GM18511 (cell line): ENCODE measurements around the gene PIK3C2G.
"Not testable (repeated sequence)": the region's sequence is repeated elsewhere in the genome, so short reads cannot be mapped to it uniquely, and the experiment has no call there.

Experiments used
- ATAC-seq: cut with Tn5 transposase; IDR thresholded peaks from one replicate; pipeline ENCODE4 v1.9.1; 2021; ENCODE audit warnings: mild to moderate bottlenecking, moderate library complexity; ENCODE audit not compliant: unreplicated experiment

Gene PIK3C2G

DNA sequence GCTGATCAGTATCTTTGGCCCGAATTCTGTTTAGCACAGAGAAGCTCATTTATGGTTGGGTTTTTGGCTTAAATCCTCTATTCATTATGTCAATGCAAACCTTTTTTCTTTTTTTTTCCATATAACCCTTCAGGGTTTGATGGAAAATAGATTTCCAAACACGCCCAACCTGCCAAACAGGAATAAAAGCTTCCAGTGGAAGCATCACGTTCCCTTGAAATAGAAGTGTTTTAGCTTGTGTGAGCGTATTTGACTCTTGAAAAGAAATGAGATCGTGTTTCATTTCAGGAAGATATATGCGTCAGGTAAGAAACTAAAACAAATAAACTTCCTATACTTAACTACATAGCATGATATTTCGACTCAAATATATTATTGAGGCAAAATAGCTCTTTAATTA, at the start of gene PIK3C2G:
TSS of gene PIK3C2G (plus strand) at position 246 of the 400 bp plus-strand sequence. CDS start 20,564 bp downstream, outside the sequence.
- no peak for ATAC-seq

DNA sequence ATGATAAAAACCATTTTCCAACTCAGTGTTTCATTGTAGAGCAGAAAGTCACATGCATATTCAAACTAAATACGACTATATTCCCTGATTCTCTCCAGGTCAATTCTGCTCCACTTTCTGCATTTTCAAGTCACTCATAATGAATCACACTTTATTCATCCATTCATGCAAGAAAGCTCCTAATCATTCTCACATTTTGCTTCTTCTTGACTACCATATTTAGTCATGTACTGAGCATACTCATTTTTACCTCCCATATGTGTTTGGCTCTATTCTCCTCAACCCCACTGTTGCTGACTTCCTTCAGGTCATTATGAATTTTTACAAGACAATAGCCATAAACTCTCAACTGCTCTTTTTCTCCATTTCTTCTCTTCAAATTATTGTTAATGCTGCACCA, 43.4 kb upstream of the PIK3C2G start:
- no peak for ATAC-seq

- ATAC-seq, result no peak
Observed at GRCh38 chr12:18221726-18222125, 39.6 kb upstream of the PIK3C2G start.

DNA sequence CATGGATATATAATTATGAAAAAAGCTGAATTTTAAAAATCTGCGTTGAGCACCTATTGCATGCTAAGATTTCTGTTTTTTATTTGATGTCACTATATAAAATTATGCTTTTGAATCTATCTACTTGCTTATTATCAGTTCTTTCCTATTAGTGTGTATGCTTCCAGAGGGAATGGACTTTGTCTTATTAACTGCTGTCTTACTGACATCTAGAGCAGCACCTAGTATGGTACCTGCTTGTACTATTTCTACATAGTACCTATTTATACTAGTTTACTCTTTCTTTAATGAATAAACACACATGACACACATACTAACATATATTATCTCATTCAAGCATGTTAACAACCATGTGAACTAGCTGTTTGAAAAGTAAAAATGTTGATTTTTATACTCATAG, 38.6 kb upstream of the PIK3C2G start:
- no peak for ATAC-seq

DNA sequence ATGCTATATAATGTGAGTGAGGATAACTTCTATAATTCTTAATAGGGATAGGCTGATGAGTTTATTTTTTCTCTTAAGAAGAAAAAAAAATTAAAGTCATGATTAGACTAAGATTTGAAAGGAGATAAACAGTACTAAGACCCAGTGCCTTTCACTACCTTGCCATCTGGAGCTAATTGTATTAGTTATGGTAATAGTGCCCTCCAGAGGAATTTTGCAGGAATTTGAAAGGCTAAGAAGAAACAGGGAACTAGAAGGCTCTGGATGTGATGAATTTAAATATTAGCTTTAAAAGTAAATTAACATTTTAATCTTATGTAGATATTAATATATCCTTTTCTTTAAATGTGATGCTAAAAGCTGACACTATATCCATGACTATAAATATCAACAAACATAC, 36.6 kb upstream of the PIK3C2G start:
- no peak for ATAC-seq

DNA sequence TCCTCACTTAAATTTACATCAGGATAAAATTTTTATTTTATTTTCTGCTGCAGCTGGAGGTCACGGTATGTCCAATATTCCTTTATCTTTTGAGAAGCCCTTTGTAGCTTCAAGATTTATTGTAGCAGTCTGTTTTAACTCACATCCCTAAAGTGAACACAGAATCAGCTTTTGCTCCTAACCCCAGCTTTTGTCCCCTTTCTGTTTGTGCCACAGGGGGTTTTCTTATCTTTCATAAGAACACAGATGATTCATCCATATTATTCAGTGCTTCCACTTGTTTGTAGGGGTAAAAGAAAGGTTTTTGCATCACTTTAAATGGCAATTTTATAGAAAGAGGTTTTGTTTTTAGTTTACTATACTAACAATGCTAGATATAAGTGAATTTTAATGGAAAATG, 21.8 kb upstream of the PIK3C2G start:
- ATAC-seq, result no peak

DNA sequence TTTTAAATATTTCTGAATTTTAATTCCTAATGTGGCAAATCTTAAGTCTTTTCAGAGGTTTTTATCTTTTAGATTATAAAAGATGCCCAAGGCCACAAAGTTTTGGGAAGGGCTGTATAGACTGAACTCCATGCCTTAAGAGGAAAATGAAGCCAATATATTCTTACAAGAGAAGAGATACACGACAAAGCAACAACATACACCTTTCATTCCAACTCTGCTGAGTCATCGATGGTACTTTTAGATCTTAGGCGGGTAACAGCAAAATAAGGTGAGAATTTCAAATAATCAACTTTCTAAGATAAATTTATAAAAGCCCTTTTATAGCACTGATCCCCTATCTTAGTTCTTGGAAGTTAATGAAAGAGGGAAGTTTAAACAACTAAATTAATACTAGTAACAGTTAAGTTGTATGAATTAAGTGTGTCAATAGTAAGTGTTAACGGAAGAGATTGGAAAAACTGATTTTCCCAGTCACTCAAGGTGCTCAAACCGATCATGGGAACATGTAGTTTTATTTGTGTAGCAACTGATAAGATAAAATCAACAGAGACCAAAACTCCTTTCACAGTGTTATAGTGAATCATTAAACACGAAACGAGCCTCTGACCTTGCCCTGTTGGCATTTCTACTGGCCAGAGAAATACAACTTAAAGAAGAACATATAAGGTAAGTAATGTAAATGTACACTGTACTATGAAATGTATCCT, 18.8 kb upstream of the PIK3C2G start:
- no peak for ATAC-seq

- ATAC-seq, result no peak
Observed at GRCh38 chr12:18243238-18243637, 18.1 kb upstream of the PIK3C2G start.

- ATAC-seq, result no peak
Observed at GRCh38 chr12:18246066-18246465, 15.3 kb upstream of the PIK3C2G start.

GRCh38 chr12:18250313-18250916, 10.9 kb upstream of the PIK3C2G start:
- ATAC-seq, result no peak

GRCh38 chr12:18254081-18254480, 7.2 kb upstream of the PIK3C2G start:
- ATAC-seq, result no peak

- not testable (repeated sequence) for ATAC-seq
Observed at GRCh38 chr12:18255004-18255403, 6.3 kb upstream of the PIK3C2G start.

DNA sequence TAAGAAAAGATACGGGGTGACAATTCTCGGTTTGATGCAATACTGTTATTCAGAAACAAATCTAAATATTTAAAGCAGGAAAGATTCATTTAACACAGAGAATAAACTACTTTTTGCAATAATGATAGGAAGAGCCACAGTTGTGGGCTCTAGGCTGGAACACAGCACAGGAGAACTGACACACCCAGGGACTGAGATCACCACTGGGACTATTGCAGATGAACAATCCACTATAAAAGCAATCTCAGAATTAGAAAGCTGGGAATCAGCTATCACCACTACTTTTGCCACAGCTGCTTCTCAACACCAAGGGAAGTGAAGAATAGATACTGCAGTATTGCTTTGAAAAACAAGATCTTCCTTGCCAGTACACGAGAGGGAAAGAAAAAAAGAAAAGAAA, 4.1 kb upstream of the PIK3C2G start:
- no peak for ATAC-seq

- ATAC-seq, result no peak
Observed at GRCh38 chr12:18258929-18259328, 2.4 kb upstream of the PIK3C2G start.

GRCh38 chr12:18259906-18260682, 1.2 kb upstream of the PIK3C2G start:
- ATAC-seq, result no peak

DNA sequence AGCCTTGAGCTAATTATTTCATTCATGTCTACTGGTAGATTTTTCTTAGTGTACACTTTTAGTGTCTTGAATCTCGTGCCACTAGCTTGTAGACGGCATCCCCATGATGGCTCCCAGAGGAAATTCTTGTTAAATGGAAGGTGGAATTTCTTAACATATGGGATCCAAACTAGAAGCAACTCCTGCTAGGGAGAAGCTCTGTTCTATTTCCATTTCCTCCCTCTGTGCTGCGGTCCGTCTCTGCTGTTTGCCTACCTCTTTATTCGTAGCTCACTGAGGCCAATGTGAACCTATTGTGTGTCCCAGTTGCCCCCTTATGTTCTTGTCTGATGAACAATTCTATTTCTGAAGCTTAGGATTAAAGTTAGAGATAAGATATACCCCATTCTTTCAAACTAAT, 588 bp downstream of the PIK3C2G start:
- no peak for ATAC-seq

DNA sequence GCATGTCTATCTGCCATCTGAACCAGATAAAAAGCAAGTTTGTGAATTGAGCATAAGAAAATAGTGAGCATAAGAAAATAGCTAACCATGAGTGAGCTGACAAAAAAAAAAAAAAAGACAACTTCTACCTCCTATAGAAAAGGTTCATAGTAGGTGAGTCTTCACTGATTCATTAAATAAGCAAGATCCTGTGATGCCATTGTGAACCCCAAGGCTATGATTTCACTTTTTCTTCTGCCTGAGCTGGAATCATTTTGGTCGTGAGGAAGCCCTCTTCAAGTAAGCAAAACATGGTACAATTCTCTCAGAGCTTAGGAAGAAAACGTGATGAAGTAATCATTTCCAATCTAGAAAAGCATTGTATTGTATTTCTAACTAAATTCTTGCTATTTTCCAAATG, 1.2 kb downstream of the PIK3C2G start:
- no peak for ATAC-seq

DNA sequence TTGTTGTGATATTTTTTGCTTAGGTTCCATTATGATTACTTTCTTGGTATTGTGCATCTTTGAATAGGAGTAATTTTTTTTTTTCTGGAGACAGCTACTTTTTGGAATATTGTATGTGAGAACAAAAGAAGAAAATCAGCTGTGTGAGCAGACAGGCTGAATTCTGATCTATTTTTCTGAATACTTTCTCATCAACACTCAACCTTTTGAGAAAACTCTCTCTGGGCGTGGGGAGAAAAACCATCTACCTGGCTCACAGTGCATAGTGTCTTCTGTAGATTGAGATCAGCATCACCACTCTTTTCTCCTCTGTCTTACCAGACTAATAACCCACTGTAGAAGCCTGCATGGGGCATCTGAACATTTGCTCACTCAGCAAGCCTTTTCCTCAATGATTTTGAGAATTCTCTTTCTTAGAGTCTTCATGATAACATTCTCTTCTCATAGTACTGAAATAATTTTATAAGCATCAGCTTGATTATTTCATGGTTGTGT, 3.3 kb downstream of the PIK3C2G start:
- ATAC-seq, result no peak

DNA sequence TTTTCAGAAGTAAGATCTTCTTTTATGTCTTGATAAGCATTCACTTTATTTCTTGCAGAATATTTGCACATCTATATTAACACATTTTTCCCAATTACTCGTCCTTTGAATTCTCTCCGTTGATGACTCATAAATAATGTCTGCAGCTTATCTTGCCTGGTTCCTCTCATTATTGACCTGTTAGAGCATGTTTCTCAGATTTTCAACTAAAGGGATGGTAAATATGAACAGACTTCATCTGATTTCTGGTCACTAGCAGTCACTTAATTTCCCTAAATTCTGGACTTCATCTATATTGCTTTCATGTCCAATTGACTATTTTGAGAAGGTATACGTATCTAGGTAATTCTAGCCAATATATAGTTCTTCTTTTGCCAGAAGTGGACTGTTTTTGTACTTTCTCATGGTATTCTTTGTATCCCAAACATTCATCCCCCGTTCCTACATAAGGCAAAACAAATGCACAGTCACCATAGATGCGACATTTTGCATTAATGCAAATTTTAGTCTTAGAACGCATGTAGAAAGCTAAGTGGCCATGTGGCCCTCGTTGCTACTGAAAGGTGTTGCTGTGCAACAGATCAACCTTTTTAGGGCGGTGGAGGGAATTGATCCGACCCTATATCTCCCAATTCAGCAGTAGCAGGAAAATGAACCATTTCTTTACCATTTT, 6.2 kb downstream of the PIK3C2G start:
- no peak for ATAC-seq

GRCh38 chr12:18270958-18271460, 9.7 kb downstream of the PIK3C2G start:
- ATAC-seq, result no peak

DNA sequence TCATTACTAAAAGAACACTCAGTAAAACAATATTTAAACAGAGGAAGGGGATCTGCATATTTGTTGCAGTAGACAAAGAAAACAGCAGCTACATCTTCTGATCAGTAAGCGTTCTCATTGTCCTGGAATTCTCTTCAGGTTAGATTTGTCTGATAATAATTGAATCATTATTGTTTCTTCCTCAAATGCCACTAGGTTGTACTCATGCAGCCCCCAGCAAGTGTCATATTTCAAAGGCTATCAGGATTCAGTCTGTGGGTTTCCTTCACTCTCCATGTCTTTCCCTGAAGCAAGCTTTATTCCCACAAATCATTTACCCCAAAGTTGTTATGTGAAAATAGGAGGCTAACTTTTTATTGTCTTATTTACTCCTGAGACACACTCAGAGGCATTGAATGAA, 14.7 kb downstream of the PIK3C2G start:
- ATAC-seq, result no peak
